ENCODE measurements around the gene GNAT3.

GNAT3 gene

DNA sequence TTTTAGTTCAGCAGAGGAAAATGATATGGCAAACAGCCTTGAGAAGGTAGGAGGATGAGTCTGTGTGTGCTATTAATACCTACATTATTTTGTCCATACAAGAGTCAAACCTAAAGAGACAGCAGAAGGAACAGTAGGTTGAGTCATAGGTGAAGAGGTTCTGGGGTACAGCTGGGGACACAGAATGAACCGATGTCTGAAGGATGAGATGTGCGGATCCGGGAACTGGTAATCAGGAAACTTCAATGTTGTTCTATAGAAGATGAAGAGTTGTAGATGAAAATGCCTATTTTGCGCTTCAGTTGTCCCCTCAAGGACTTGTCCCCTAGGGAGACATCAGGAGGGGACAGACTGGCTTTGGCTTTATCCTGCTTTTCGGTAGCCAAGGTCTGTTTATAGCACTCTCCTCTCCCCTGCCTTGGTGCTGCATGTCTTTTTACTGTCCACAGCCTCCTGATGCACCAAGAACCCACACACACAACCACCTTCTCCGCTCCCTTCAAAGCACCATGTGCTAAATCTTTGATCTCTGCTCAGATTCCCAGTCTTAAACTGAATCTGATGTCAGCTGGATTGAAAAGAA is 94.6 kb downstream of the GNAT3 start:
- Histone ChIP-seq H3K4me1 (ENCODE audit: control insufficient read depth, insufficient read depth, low read length) (peaks cover 3% of the 10 kb centered on the region; the same call in 1 of the 2 replicates), H3K27me3 (ENCODE audit: control insufficient read depth, insufficient read depth, low read length) (no peaks in the 10 kb centered on the region), H3K4me3 (ENCODE audit: low read depth, low read length) (no peak overlapping the region), H3K36me3 (ENCODE audit: control insufficient read depth, insufficient read depth, low read length) (no peaks in the 10 kb centered on the region), H3K9me3 (ENCODE audit: control insufficient read depth, insufficient read depth, low read length) (no peaks in the 10 kb centered on the region), H3K9ac (ENCODE audit: low read depth, low read length) (no peak overlapping the region), H3K27ac (ENCODE audit: low read depth, low read length) (no peak overlapping the region)

DNA sequence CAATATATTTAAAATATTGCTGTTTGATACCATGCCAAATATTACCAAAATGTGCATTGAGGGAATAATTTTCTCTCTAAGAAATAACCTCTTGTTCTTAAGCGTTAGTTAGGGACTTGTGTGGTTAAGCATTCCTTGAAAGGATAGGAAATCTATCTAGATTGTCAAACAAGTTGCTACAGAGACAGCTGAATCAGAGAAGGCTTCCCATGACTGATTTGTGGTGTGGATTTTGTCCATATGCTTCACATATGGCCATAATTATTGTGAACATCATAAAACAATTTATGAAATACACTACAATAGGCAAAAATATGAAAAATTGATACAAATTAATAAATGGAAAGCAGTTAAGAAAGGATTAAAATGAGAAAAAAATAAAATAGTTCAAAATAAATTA is 96.3 kb downstream of the GNAT3 start:
- Histone ChIP-seq H3K9ac (ENCODE audit: low read depth, low read length) (no peak overlapping the region), H3K36me3 (ENCODE audit: control insufficient read depth, insufficient read depth, low read length) (no peaks in the 10 kb centered on the region), H3K27ac (ENCODE audit: low read depth, low read length) (no peak overlapping the region), H3K9me3 (ENCODE audit: control insufficient read depth, insufficient read depth, low read length) (no peaks in the 10 kb centered on the region), H3K27me3 (ENCODE audit: control insufficient read depth, insufficient read depth, low read length) (no peaks in the 10 kb centered on the region), H3K4me3 (ENCODE audit: low read depth, low read length) (no peak overlapping the region), H3K4me1 (ENCODE audit: control insufficient read depth, insufficient read depth, low read length) (peaks cover 3% of the 10 kb centered on the region; the same call in 1 of the 2 replicates)

DNA sequence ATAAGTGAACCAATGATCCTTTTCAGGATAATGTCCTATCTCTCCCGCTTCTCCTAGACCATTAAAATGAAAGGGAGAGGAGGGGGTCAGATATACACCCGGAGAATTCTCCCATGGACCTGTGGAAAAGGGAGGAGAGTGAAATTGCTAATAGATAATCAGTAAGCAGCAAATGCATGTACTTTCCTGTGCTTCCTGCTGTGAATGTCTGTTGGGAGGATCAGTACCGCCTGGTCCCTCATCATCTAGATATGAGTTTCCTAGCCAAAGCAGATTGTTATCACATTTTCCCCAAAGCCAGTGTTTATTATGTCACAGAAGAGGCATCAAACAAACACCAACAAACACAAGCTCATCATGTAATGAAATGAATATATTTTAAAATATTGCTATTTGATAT is 96.8 kb downstream of the GNAT3 start:
- Histone ChIP-seq H3K36me3 (ENCODE audit: control insufficient read depth, insufficient read depth, low read length) (no peaks in the 10 kb centered on the region), H3K27ac (ENCODE audit: low read depth, low read length) (no peak overlapping the region), H3K27me3 (ENCODE audit: control insufficient read depth, insufficient read depth, low read length) (no peaks in the 10 kb centered on the region), H3K4me3 (ENCODE audit: low read depth, low read length) (no peak overlapping the region), H3K9ac (ENCODE audit: low read depth, low read length) (no peak overlapping the region), H3K4me1 (ENCODE audit: control insufficient read depth, insufficient read depth, low read length) (peaks cover 3% of the 10 kb centered on the region; the same call in 1 of the 2 replicates), H3K9me3 (ENCODE audit: control insufficient read depth, insufficient read depth, low read length) (no peaks in the 10 kb centered on the region)

DNA sequence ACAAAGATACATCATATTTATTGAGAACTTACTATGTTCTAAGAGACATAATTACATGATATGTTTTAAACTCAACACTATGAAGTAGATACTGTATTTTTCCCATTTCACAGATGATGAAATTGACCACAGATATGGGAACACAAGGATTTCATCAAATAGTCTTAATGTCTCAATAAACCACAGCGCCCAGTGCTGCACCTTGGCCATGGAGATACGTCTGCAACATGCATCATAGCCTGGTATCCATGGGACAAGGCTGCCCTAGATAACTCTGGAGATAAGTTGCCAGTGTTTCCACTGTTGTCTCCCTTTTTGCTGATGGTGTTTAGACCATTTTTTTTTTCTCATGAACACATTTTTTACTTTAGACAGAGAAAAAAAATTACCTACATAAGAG is 97.5 kb downstream of the GNAT3 start:
- Histone ChIP-seq H3K9ac (ENCODE audit: low read depth, low read length) (no peak overlapping the region), H3K4me1 (ENCODE audit: control insufficient read depth, insufficient read depth, low read length) (peaks cover 3% of the 10 kb centered on the region; the same call in 1 of the 2 replicates), H3K27me3 (ENCODE audit: control insufficient read depth, insufficient read depth, low read length) (no peaks in the 10 kb centered on the region), H3K27ac (ENCODE audit: low read depth, low read length) (no peak overlapping the region), H3K9me3 (ENCODE audit: control insufficient read depth, insufficient read depth, low read length) (no peaks in the 10 kb centered on the region), H3K4me3 (ENCODE audit: low read depth, low read length) (no peak overlapping the region), H3K36me3 (ENCODE audit: control insufficient read depth, insufficient read depth, low read length) (no peaks in the 10 kb centered on the region)

DNA sequence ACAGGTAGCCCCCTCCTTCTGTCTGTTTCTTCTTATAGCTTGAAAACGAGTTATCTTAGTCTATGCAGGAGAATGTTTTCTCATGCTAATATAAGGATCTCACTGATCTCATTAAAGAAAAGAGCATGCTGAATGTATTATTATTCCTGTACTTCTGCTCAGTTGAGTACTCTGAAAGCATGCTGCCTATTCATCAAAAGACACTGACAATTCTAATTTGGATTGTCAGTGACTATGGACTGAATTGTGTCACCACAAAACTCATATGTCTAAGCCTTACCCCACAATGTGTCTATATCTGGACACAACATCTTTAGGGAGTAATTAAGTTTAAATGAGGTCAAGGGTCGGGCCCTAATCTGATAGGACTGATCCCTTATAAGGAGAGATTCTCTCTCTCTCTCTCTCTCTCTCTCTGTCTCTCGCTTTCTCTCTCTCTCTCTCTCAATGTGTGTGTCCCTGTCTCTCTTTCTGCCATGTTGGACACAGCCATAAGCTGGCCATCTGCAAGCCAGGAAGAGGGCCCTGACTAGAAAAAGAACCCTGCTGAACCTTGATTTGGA is 98.4 kb downstream of the GNAT3 start:
- Histone ChIP-seq H3K36me3 (ENCODE audit: control insufficient read depth, insufficient read depth, low read length) (no peaks in the 10 kb centered on the region), H3K27ac (ENCODE audit: low read depth, low read length) (no peak overlapping the region), H3K27me3 (ENCODE audit: control insufficient read depth, insufficient read depth, low read length) (no peaks in the 10 kb centered on the region), H3K9ac (ENCODE audit: low read depth, low read length) (no peak overlapping the region), H3K4me1 (ENCODE audit: control insufficient read depth, insufficient read depth, low read length) (peaks cover 3% of the 10 kb centered on the region; the same call in 1 of the 2 replicates), H3K9me3 (ENCODE audit: control insufficient read depth, insufficient read depth, low read length) (no peaks in the 10 kb centered on the region), H3K4me3 (ENCODE audit: low read depth, low read length) (no peak overlapping the region)

DNA sequence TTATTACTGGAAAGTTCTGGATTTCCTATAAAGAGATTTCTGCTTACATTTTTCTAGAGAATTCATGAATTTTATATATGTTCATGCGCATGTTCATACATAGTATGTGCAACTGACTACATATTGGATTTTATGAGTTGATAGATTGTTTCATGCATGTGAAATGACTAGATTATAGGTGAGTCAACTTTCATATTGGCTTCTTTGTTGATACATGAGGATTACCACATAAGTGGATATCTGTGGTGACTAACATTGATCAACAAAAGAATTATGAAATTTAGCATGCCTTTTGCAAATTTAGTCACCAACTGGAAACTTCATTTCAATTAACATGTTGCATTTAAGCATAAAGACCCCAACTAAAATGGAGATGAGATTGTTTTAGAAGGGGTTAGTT is 99.0 kb downstream of the GNAT3 start:
- Histone ChIP-seq H3K27ac (ENCODE audit: low read depth, low read length) (no peak overlapping the region), H3K4me1 (ENCODE audit: control insufficient read depth, insufficient read depth, low read length) (peaks cover 3% of the 10 kb centered on the region; the same call in 1 of the 2 replicates), H3K9ac (ENCODE audit: low read depth, low read length) (no peak overlapping the region), H3K36me3 (ENCODE audit: control insufficient read depth, insufficient read depth, low read length) (no peaks in the 10 kb centered on the region), H3K4me3 (ENCODE audit: low read depth, low read length) (no peak overlapping the region), H3K27me3 (ENCODE audit: control insufficient read depth, insufficient read depth, low read length) (no peaks in the 10 kb centered on the region), H3K9me3 (ENCODE audit: control insufficient read depth, insufficient read depth, low read length) (no peaks in the 10 kb centered on the region)

DNA sequence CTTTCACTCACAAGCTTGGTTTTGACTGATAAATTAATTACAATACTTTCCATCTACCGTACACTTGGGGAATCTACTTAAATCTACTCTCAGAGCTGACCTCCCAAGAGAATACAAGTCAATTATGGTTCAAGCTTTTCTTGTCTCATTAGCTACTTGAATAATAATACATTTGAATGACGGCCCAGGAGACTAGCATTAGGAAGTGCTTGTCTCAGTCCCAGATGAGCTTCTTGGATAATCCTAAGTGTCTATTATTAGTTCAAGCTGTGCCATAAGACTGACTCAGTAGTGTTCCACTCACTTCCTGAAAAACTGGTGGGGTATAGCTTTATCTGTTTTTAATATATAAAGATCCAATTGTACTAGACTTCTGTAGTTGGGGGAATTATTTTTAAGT is 100.2 kb downstream of the GNAT3 start:
- Histone ChIP-seq H3K27me3 (ENCODE audit: control insufficient read depth, insufficient read depth, low read length) (no peaks in the 10 kb centered on the region), H3K36me3 (ENCODE audit: control insufficient read depth, insufficient read depth, low read length) (no peaks in the 10 kb centered on the region), H3K9ac (ENCODE audit: low read depth, low read length) (no peak overlapping the region), H3K27ac (ENCODE audit: low read depth, low read length) (no peak overlapping the region), H3K4me3 (ENCODE audit: low read depth, low read length) (no peak overlapping the region), H3K4me1 (ENCODE audit: control insufficient read depth, insufficient read depth, low read length) (peaks cover 3% of the 10 kb centered on the region; the same call in 1 of the 2 replicates), H3K9me3 (ENCODE audit: control insufficient read depth, insufficient read depth, low read length) (no peaks in the 10 kb centered on the region)

DNA sequence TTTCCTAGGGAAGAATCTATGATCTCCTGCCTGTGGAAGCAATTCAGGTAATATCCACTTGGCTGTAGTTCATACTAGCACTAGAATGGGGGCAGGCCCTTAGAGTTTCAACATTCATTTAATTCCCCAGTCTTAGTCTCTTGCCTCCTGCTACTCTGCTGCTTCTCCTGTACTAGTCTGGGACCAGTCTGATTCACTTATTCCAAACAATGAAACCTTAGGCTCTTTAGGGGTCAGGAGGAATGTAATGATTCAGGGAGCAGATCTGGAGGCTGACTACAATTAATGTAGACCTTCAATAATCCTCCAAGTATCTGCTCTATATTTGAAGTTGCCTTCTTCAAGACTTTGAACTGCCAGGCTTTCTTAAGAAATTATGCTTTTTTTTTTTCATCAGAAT is 101.8 kb downstream of the GNAT3 start:
- Histone ChIP-seq H3K9me3 (ENCODE audit: control insufficient read depth, insufficient read depth, low read length) (no peaks in the 10 kb centered on the region), H3K4me3 (ENCODE audit: low read depth, low read length) (no peak overlapping the region), H3K27ac (ENCODE audit: low read depth, low read length) (no peak overlapping the region), H3K9ac (ENCODE audit: low read depth, low read length) (no peak overlapping the region), H3K27me3 (ENCODE audit: control insufficient read depth, insufficient read depth, low read length) (no peaks in the 10 kb centered on the region), H3K4me1 (ENCODE audit: control insufficient read depth, insufficient read depth, low read length) (peaks cover 3% of the 10 kb centered on the region; the same call in 1 of the 2 replicates), H3K36me3 (ENCODE audit: control insufficient read depth, insufficient read depth, low read length) (no peaks in the 10 kb centered on the region)
